ENCODE results near the gene TBC1D4.

TBC1D4 gene

GRCh38 chr13:75375329-75375728, 106.6 kb downstream of the TBC1D4 start:
- Histone ChIP-seq H3K27me3 (ENCODE audit: insufficient read depth, low read length) (no peaks in the 10 kb centered on the region), H2AFZ (ENCODE audit: low read depth, low read length) (no peak overlapping the region), H3K9me3 (ENCODE audit: low read length) (no peaks in the 10 kb centered on the region), H3K36me3 (ENCODE audit: insufficient read depth, low read length) (no peaks in the 10 kb centered on the region), H3K4me1 (ENCODE audit: insufficient read depth, low read length) (peaks cover 9% of the 10 kb centered on the region), H3K4me3 (ENCODE audit: low read length) (no peak overlapping the region)

GRCh38 chr13:75373988-75374387, 108.0 kb downstream of the TBC1D4 start:
- Histone ChIP-seq H2AFZ (ENCODE audit: low read depth, low read length) (no peak overlapping the region), H3K4me1 (ENCODE audit: insufficient read depth, low read length) (peaks cover 9% of the 10 kb centered on the region), H3K27me3 (ENCODE audit: insufficient read depth, low read length) (no peaks in the 10 kb centered on the region), H3K4me3 (ENCODE audit: low read length) (no peak overlapping the region), H3K9me3 (ENCODE audit: low read length) (no peaks in the 10 kb centered on the region), H3K36me3 (ENCODE audit: insufficient read depth, low read length) (no peaks in the 10 kb centered on the region)

GRCh38 chr13:75372923-75373841, 108.8 kb downstream of the TBC1D4 start:
- Histone ChIP-seq H3K4me3 (ENCODE audit: low read length) (no peak overlapping the region), H3K4me1 (ENCODE audit: insufficient read depth, low read length) (peaks cover 9% of the 10 kb centered on the region)

GRCh38 chr13:75372517-75372916, 109.5 kb downstream of the TBC1D4 start:
- peaks cover 9% of the 10 kb centered on the region for H3K4me1 ChIP-seq (ENCODE audit: insufficient read depth, low read length)
- no peaks in the 10 kb centered on the region for H3K9me3 ChIP-seq (ENCODE audit: low read length)
- no peak overlapping the region for H3K4me3 ChIP-seq (ENCODE audit: low read length)
- H2AFZ ChIP-seq (ENCODE audit: low read depth, low read length): no peak overlapping the region
- H3K27me3 ChIP-seq (ENCODE audit: insufficient read depth, low read length): no peaks in the 10 kb centered on the region
- no peaks in the 10 kb centered on the region for H3K36me3 ChIP-seq (ENCODE audit: insufficient read depth, low read length)

More at GRCh38 chr13:75372923-75373841, 108.8 kb downstream of the TBC1D4 start:
- Histone ChIP-seq H3K27me3 (ENCODE audit: insufficient read depth, low read length) (no peaks in the 10 kb centered on the region), H3K9me3 (ENCODE audit: low read length) (no peaks in the 10 kb centered on the region), H2AFZ (ENCODE audit: low read depth, low read length) (no peak overlapping the region), H3K36me3 (ENCODE audit: insufficient read depth, low read length) (no peaks in the 10 kb centered on the region)

GRCh38 chr13:75371203-75371602, 110.8 kb downstream of the TBC1D4 start:
- Histone ChIP-seq H3K36me3 (ENCODE audit: insufficient read depth, low read length) (no peaks in the 10 kb centered on the region), H3K4me1 (ENCODE audit: insufficient read depth, low read length) (peaks cover 9% of the 10 kb centered on the region), H3K27me3 (ENCODE audit: insufficient read depth, low read length) (no peaks in the 10 kb centered on the region), H3K4me3 (ENCODE audit: low read length) (no peak overlapping the region), H3K9me3 (ENCODE audit: low read length) (no peaks in the 10 kb centered on the region), H2AFZ (ENCODE audit: low read depth, low read length) (no peak overlapping the region)

- Histone ChIP-seq H3K9me3 (ENCODE audit: low read length) (no peaks in the 10 kb centered on the region), H2AFZ (ENCODE audit: low read depth, low read length) (no peak overlapping the region), H3K36me3 (ENCODE audit: insufficient read depth, low read length) (no peaks in the 10 kb centered on the region), H3K4me1 (ENCODE audit: insufficient read depth, low read length) (peaks cover 9% of the 10 kb centered on the region), H3K4me3 (ENCODE audit: low read length) (no peak overlapping the region), H3K27me3 (ENCODE audit: insufficient read depth, low read length) (no peaks in the 10 kb centered on the region)
Observed at GRCh38 chr13:75370774-75371173, 111.2 kb downstream of the TBC1D4 start.

GRCh38 chr13:75369981-75370380, 112.0 kb downstream of the TBC1D4 start:
- no peak overlapping the region for H2AFZ ChIP-seq (ENCODE audit: low read depth, low read length)
- H3K27me3 ChIP-seq (ENCODE audit: insufficient read depth, low read length): no peaks in the 10 kb centered on the region
- H3K4me3 ChIP-seq (ENCODE audit: low read length): no peak overlapping the region
- H3K4me1 ChIP-seq (ENCODE audit: insufficient read depth, low read length): peaks cover 9% of the 10 kb centered on the region
- no peaks in the 10 kb centered on the region for H3K9me3 ChIP-seq (ENCODE audit: low read length)
- no peaks in the 10 kb centered on the region for H3K36me3 ChIP-seq (ENCODE audit: insufficient read depth, low read length)

GRCh38 chr13:75368167-75368566, 113.8 kb downstream of the TBC1D4 start:
- H2AFZ ChIP-seq (ENCODE audit: low read depth, low read length): no peak overlapping the region
- no peak overlapping the region for H3K4me3 ChIP-seq (ENCODE audit: low read length)
- no peaks in the 10 kb centered on the region for H3K27me3 ChIP-seq (ENCODE audit: insufficient read depth, low read length)
- peaks cover 4% of the 10 kb centered on the region for H3K4me1 ChIP-seq (ENCODE audit: insufficient read depth, low read length)
- no peaks in the 10 kb centered on the region for H3K36me3 ChIP-seq (ENCODE audit: insufficient read depth, low read length)
- H3K9me3 ChIP-seq (ENCODE audit: low read length): no peaks in the 10 kb centered on the region

- Histone ChIP-seq H3K4me3 (ENCODE audit: low read length) (no peak overlapping the region), H2AFZ (ENCODE audit: low read depth, low read length) (no peak overlapping the region), H3K9me3 (ENCODE audit: low read length) (no peaks in the 10 kb centered on the region), H3K36me3 (ENCODE audit: insufficient read depth, low read length) (no peaks in the 10 kb centered on the region), H3K27me3 (ENCODE audit: insufficient read depth, low read length) (no peaks in the 10 kb centered on the region), H3K4me1 (ENCODE audit: insufficient read depth, low read length) (no peaks in the 10 kb centered on the region)
Observed at GRCh38 chr13:75366380-75367280, 115.3 kb downstream of the TBC1D4 start.

GRCh38 chr13:75365724-75366173, 116.2 kb downstream of the TBC1D4 start:
- Histone ChIP-seq H3K36me3 (ENCODE audit: insufficient read depth, low read length) (no peaks in the 10 kb centered on the region), H3K27me3 (ENCODE audit: insufficient read depth, low read length) (no peaks in the 10 kb centered on the region), H3K4me3 (ENCODE audit: low read length) (no peak overlapping the region), H3K4me1 (ENCODE audit: insufficient read depth, low read length) (no peaks in the 10 kb centered on the region), H2AFZ (ENCODE audit: low read depth, low read length) (no peak overlapping the region), H3K9me3 (ENCODE audit: low read length) (no peaks in the 10 kb centered on the region)

- Histone ChIP-seq H3K9me3 (ENCODE audit: low read length) (no peaks in the 10 kb centered on the region), H3K27me3 (ENCODE audit: insufficient read depth, low read length) (no peaks in the 10 kb centered on the region), H3K4me1 (ENCODE audit: insufficient read depth, low read length) (no peaks in the 10 kb centered on the region), H3K4me3 (ENCODE audit: low read length) (no peak overlapping the region), H2AFZ (ENCODE audit: low read depth, low read length) (no peak overlapping the region), H3K36me3 (ENCODE audit: insufficient read depth, low read length) (no peaks in the 10 kb centered on the region)
Observed at GRCh38 chr13:75364131-75364713, 117.7 kb downstream of the TBC1D4 start.

- Histone ChIP-seq H3K9me3 (ENCODE audit: low read length) (no peaks in the 10 kb centered on the region), H3K4me1 (ENCODE audit: insufficient read depth, low read length) (no peaks in the 10 kb centered on the region), H3K36me3 (ENCODE audit: insufficient read depth, low read length) (no peaks in the 10 kb centered on the region), H3K4me3 (ENCODE audit: low read length) (no peak overlapping the region), H3K27me3 (ENCODE audit: insufficient read depth, low read length) (no peaks in the 10 kb centered on the region), H2AFZ (ENCODE audit: low read depth, low read length) (no peak overlapping the region)
Observed at GRCh38 chr13:75363371-75363770, 118.6 kb downstream of the TBC1D4 start.

- H3K4me1 ChIP-seq (ENCODE audit: insufficient read depth, low read length): no peaks in the 10 kb centered on the region
- no peaks in the 10 kb centered on the region for H3K36me3 ChIP-seq (ENCODE audit: insufficient read depth, low read length)
- no peaks in the 10 kb centered on the region for H3K9me3 ChIP-seq (ENCODE audit: low read length)
- no peak overlapping the region for H2AFZ ChIP-seq (ENCODE audit: low read depth, low read length)
- H3K27me3 ChIP-seq (ENCODE audit: insufficient read depth, low read length): no peaks in the 10 kb centered on the region
- H3K4me3 ChIP-seq (ENCODE audit: low read length): no peak overlapping the region
Observed at GRCh38 chr13:75362026-75362425, 119.9 kb downstream of the TBC1D4 start.
